Chondrocyte (in vitro differentiated cells): ENCODE measurements around the gene TDRD7. TPM values are rescaled to one million over a fixed set of nuclear protein-coding genes. Genes with fewer than 3 reads are reported as not detected.

Source experiments
- DNase-seq: peaks from one replicate; pipeline ENCODE4 v3.0.0; 2021; ENCODE audit warnings: mixed read lengths, low spot score
- H3K27ac Mint-ChIP-seq: one replicate; pipeline ENCODE4 v1.8.0; 2021; ENCODE audit warnings: mild to moderate bottlenecking, moderate library complexity, mixed read lengths; ENCODE audit not compliant: unreplicated experiment
- H3K27me3 Mint-ChIP-seq: 2 replicates; pipeline ENCODE4 v1.8.0; 2021; ENCODE audit warnings: low read depth, mixed read lengths
- H3K36me3 Mint-ChIP-seq: 2 replicates; pipeline ENCODE4 v1.8.0; 2021; ENCODE audit warnings: low read depth, mixed read lengths
- H3K4me1 Mint-ChIP-seq: 2 replicates; pipeline ENCODE4 v1.8.0; 2021; ENCODE audit warnings: low read depth, mild to moderate bottlenecking, mixed read lengths
- H3K4me3 Mint-ChIP-seq: one replicate; pipeline ENCODE4 v1.8.0; 2021; ENCODE audit warnings: mild to moderate bottlenecking, moderate library complexity, mixed read lengths; ENCODE audit not compliant: unreplicated experiment
- H3K9me3 Mint-ChIP-seq: 2 replicates; pipeline ENCODE4 v1.8.0; 2021; ENCODE audit warnings: low read depth, mixed read lengths
- CTCF ChIP-seq: fragments of 200-600 bp; sonication (generic); IDR thresholded peaks from 2 replicates; pipeline ENCODE4 v1.5.0; 2021; ENCODE audit warnings: antibody characterized with exemption, mild to moderate bottlenecking, moderate library complexity
- total RNA-seq: library from RNA; stranded (reverse); gene quantifications from 3 replicates; pipeline ENCODE4 v1.2.1, GENCODE V29; 2021

Gene TDRD7
- total RNA-seq, 1 donor from 2014 or later = 9.7 TPM

- Mint-ChIP-seq H3K27me3 (peaks cover 45% of the 10 kb centered on the region), H3K4me1 (peaks cover 5% of the 10 kb centered on the region), H3K4me3 (no peak overlapping the region), H3K27ac (no peak overlapping the region), H3K9me3 (no peaks in the 10 kb centered on the region), H3K36me3 (no peaks in the 10 kb centered on the region)
- DNase-seq = no peak
- TF ChIP-seq CTCF = no peak
Measured at GRCh38 chr9:97525451-97525850, 113.6 kb downstream of the TDRD7 start.

- no peak for TF ChIP-seq CTCF
- no peak for DNase-seq
- Mint-ChIP-seq H3K9me3 (no peaks in the 10 kb centered on the region), H3K27ac (no peak overlapping the region), H3K27me3 (peaks cover 35% of the 10 kb centered on the region), H3K36me3 (no peaks in the 10 kb centered on the region), H3K4me3 (no peak overlapping the region), H3K4me1 (peaks cover 5% of the 10 kb centered on the region)
Measured at GRCh38 chr9:97526895-97527575, 115.1 kb downstream of the TDRD7 start.

DNA sequence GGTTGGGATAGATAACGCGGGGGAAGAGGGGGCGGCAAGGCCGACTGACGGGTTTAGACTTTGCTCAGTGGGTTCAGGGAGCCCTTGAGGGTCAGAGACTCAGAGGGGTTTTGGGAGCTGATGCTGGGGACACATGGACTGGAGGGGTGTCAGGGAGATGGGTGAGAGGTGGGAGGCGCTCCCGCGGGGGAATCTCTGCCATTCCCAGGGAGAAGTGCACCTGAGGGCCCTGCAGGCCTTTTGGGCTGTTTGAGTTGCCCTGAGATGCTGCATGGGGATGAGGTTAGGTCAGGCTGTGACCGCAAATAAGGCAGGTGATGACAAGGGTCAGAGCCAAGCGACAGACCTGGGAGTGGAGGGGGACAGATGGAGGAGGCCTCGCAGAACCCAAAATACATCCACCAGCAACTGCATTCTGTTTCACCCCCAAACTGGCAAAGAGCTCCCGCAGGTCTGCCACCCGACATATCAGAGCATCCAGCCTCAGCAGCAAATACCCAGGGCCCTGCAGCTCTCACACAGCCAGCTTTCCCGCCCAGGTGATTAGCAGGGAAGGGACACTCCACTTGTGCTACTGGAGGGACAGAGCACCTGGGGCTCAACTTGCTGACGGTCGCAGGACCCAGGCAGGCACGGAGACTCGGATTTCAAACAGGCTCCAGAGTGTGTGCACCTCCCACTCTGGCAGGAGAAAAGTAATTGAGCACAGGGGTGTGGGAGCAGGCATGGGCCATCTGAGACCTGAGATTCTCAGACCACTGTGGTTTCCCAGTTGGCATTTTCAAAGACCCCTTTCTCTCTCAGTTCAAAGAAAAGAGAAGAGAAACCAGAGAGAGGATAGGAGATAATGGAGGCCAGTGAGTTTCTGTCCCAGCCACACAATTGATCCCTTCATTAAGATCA lies 116.0 kb downstream of the TDRD7 start:
- H3K27ac Mint-ChIP-seq = no peak overlapping the region
- no peak overlapping the region for H3K4me3 Mint-ChIP-seq
- DNase-seq = no peak
- peaks cover 39% of the 10 kb centered on the region for H3K27me3 Mint-ChIP-seq
- no peaks in the 10 kb centered on the region for H3K9me3 Mint-ChIP-seq
- no peak for TF ChIP-seq CTCF
- H3K36me3 Mint-ChIP-seq = no peaks in the 10 kb centered on the region
- peaks cover 5% of the 10 kb centered on the region for H3K4me1 Mint-ChIP-seq

DNA sequence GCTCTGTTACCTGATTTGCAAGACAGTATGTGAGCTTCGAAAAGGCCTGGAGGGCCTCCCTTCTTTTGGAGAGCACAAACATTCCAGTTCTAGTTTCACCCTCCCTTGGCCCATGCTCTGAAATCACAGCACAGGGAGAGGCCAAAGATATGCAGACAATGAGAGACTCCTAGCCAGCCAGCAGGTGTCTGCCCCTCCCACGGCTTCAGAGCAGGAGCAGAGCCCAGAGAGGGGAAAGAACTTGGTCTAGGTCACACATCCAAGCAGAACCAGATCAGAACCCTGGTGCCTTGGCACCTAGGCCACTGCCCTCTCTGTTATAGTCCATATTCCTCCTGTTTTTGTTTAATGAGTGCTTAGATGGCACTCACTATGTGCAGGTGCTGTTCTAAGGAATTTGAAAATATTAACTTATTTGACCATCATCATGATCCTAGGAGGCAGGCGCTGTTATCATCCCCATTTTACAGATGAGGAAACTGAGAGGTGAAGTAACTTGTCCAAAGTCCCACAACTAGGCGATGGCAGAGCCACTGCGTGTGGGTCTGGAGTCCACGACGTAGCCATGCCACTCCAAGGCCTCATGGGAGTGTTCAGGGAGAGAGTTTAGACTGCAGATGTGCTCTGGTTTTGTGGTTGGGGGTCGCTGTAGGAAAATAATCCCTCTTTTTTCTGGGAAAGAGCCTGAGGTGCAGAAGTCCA lies 116.8 kb downstream of the TDRD7 start:
- no peaks in the 10 kb centered on the region for H3K9me3 Mint-ChIP-seq
- no peaks in the 10 kb centered on the region for H3K36me3 Mint-ChIP-seq
- H3K4me1 Mint-ChIP-seq = peaks cover 5% of the 10 kb centered on the region
- no peak overlapping the region for H3K27ac Mint-ChIP-seq
- H3K27me3 Mint-ChIP-seq = peaks cover 36% of the 10 kb centered on the region
- no peak overlapping the region for H3K4me3 Mint-ChIP-seq
- no peak for DNase-seq
- no peak for TF ChIP-seq CTCF
